Neural cell (in vitro differentiated cells): Measurements from ENCODE around the gene MSH3.

ENCODE experiments used
- EP300 ChIP-seq: fragments of 450-650 bp; conservative IDR thresholded peaks from 2 replicates; pipeline ENCODE4 v1.6.1; 2014; ENCODE audit warnings: antibody characterized with exemption, mild to moderate bottlenecking, moderate library complexity; ENCODE audit not compliant: poor library complexity, severe bottlenecking
- EZH2 ChIP-seq: fragments of 200-600, 300-800 bp; shearing (Covaris generic), sonication (generic); IDR thresholded peaks from 2 replicates; pipeline ENCODE4 v1.6.1; 2014; ENCODE audit warnings: antibody characterized with exemption, low read length, borderline replicate concordance, mild to moderate bottlenecking; ENCODE audit not compliant: insufficient read depth, poor library complexity, severe bottlenecking
- TAF1 ChIP-seq: IDR thresholded peaks from 2 replicates; pipeline ENCODE4 v1.6.1; 2012; ENCODE audit warnings: low read depth
- TF ChIP-seq, protein P1 (sequence below): fragments of 450-650 bp; IDR thresholded peaks from 2 replicates; pipeline ENCODE4 v1.5.1; 2014; ENCODE audit warnings: antibody characterized with exemption, mild to moderate bottlenecking, moderate library complexity; ENCODE audit not compliant: poor library complexity, severe bottlenecking

DNA sequence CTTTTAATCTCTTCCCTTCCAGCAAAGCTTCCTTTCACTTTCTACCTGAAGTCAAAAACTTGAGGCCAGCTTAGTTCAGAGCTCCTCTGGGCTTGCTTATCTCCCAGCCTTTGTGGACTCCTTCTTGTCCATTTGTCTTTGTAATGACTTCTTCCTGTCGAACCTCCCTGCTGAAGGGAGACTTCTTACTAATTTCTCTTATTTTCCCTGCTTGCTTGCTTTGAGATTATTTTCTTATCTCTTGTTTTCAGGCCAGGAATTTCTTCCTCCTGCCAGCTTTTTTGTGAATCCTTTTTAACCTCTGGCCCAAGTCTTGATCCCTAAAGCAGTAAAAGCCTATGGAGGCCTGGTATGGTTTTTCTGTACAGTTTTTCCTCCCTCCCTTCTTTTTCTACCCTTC is 47.1 kb downstream of the MSH3 start:
- no peak for TF ChIP-seq TAF1
- TF ChIP-seq EZH2: no peak
- TF ChIP-seq, protein P1, sequence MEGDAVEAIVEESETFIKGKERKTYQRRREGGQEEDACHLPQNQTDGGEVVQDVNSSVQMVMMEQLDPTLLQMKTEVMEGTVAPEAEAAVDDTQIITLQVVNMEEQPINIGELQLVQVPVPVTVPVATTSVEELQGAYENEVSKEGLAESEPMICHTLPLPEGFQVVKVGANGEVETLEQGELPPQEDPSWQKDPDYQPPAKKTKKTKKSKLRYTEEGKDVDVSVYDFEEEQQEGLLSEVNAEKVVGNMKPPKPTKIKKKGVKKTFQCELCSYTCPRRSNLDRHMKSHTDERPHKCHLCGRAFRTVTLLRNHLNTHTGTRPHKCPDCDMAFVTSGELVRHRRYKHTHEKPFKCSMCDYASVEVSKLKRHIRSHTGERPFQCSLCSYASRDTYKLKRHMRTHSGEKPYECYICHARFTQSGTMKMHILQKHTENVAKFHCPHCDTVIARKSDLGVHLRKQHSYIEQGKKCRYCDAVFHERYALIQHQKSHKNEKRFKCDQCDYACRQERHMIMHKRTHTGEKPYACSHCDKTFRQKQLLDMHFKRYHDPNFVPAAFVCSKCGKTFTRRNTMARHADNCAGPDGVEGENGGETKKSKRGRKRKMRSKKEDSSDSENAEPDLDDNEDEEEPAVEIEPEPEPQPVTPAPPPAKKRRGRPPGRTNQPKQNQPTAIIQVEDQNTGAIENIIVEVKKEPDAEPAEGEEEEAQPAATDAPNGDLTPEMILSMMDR: no peak
- no peak for TF ChIP-seq EP300
